Measurements from ENCODE around the gene CYB5R2. TPM values are rescaled to one million over a fixed set of nuclear protein-coding genes. Genes with fewer than 3 reads are reported as not detected.

Gene CYB5R2
- total RNA-seq, 2 experiments from 2014 or later = not detected

DNA sequence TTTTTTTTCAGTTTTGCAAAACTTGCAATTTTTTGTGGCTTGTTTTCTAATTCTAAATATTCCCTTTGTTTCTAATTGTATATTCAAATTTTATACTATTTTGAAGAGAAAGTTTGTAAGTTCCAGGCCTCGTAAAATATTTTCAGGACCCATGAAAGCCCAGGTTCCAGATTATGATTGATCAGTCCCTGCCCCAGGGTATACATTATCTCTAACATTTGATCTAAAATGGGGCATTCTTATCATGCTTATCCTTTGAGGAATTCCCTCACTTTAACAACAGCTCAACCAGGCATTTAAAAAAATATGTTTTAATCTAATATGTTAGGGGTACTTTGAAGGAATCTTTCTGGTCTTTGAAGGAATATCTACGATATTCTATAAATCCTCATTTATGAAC, 26.4 kb downstream of the CYB5R2 start:
- H3K36me3 ChIP-seq (ENCODE audit: insufficient read depth, low read length) = peaks cover 96% of the 10 kb centered on the region

DNA sequence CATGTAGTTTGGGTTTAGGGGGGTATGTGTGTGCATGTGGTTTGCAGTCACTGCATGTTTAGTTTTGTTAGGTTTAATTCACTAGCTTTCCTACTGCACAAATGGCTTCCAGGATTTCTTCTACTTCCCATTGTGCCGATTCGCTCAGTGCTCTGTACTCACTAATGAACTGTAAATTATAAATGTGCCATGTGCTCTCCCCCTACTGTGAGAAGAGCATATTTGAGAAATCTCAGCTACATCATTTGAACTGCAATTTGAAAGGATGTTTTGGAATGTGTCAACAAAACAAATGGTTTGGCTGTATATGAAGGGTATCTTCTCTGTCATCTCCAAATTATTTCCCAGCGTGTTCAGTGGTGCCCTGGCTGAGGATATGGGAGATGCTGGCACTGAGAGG, 28.1 kb downstream of the CYB5R2 start:
- POLR2A ChIA-PET = interaction anchor here (1.4 kb wide), 1 partner anchor 25 kb away, joined by 3 read pairs; no protein-coding TSS in a partner anchor
- no peak for DNase-seq (ENCODE audit: low spot score)
- Histone ChIP-seq H3K9me3 (ENCODE audit: low read length) (no peaks in the 10 kb centered on the region), H3K36me3 (ENCODE audit: insufficient read depth, low read length) (peaks cover 96% of the 10 kb centered on the region), H4K20me1 (ENCODE audit: insufficient read depth, low read length) (no peaks in the 10 kb centered on the region), H3K27ac (ENCODE audit: low read depth, low read length, poor library complexity, severe bottlenecking) (no peak overlapping the region), H3K4me1 (ENCODE audit: insufficient read depth, low read length, poor library complexity, severe bottlenecking) (no peaks in the 10 kb centered on the region), H3K4me2 (ENCODE audit: low read length) (no peak overlapping the region), H3K79me2 (ENCODE audit: insufficient read depth, low read depth, low read length) (no peaks in the 10 kb centered on the region), H3K4me3 (ENCODE audit: low read depth, low read length, poor library complexity, severe bottlenecking) (no peak overlapping the region), H2AFZ (ENCODE audit: low read length) (no peak overlapping the region), H3K9me2 (ENCODE audit: insufficient read depth, low read length) (no peaks in the 10 kb centered on the region)
- CTCF ChIA-PET (ENCODE audit: unreplicated experiment) = no interaction called here
- BruUV-seq (replicated peaks) = no TSS peak
- TF ChIP-seq EZH2phosphoT487 (IDR thresholded peaks at IDR 0.05; ENCODE audit: borderline replicate concordance, low read depth, low read length) = no peak
- TF ChIP-seq, protein P1, sequence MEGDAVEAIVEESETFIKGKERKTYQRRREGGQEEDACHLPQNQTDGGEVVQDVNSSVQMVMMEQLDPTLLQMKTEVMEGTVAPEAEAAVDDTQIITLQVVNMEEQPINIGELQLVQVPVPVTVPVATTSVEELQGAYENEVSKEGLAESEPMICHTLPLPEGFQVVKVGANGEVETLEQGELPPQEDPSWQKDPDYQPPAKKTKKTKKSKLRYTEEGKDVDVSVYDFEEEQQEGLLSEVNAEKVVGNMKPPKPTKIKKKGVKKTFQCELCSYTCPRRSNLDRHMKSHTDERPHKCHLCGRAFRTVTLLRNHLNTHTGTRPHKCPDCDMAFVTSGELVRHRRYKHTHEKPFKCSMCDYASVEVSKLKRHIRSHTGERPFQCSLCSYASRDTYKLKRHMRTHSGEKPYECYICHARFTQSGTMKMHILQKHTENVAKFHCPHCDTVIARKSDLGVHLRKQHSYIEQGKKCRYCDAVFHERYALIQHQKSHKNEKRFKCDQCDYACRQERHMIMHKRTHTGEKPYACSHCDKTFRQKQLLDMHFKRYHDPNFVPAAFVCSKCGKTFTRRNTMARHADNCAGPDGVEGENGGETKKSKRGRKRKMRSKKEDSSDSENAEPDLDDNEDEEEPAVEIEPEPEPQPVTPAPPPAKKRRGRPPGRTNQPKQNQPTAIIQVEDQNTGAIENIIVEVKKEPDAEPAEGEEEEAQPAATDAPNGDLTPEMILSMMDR (conservative IDR thresholded peaks at IDR 0.05; ENCODE audit: low read length) = no peak
- intact Hi-C loops (cut with micrococcal nuclease; ENCODE audit: unreplicated experiment) = no loop called here

More for the DNA sequence above, 26.4 kb downstream of the CYB5R2 start:
- no peak overlapping the region for H3K27ac ChIP-seq (ENCODE audit: low read depth, low read length, poor library complexity, severe bottlenecking)
- no peak overlapping the region for H3K4me3 ChIP-seq (ENCODE audit: low read depth, low read length, poor library complexity, severe bottlenecking)
- no peaks in the 10 kb centered on the region for H3K9me3 ChIP-seq (ENCODE audit: low read length)
- BruUV-seq (replicated peaks) = no TSS peak
- no peak for TF ChIP-seq EZH2phosphoT487 (IDR thresholded peaks at IDR 0.05; ENCODE audit: borderline replicate concordance, low read depth, low read length)
- TF ChIP-seq, protein P1 (conservative IDR thresholded peaks at IDR 0.05; ENCODE audit: low read length) = no peak
- intact Hi-C loops (cut with micrococcal nuclease; ENCODE audit: unreplicated experiment) = no loop called here
- ChIA-PET CTCF (ENCODE audit: unreplicated experiment) (no interaction called here), POLR2A (interaction anchor here (0.6 to 1.4 kb wide), 5 partner anchors 10 to 156 kb away, joined by 3 to 6 read pairs (median 3); no protein-coding TSS in a partner anchor)
- H2AFZ ChIP-seq (ENCODE audit: low read length) = no peak overlapping the region
- H3K9me2 ChIP-seq (ENCODE audit: insufficient read depth, low read length) = no peaks in the 10 kb centered on the region
- H3K4me2 ChIP-seq (ENCODE audit: low read length) = no peak overlapping the region
- H3K4me1 ChIP-seq (ENCODE audit: insufficient read depth, low read length, poor library complexity, severe bottlenecking) = no peaks in the 10 kb centered on the region
- no peak for DNase-seq (ENCODE audit: low spot score)
- no peaks in the 10 kb centered on the region for H4K20me1 ChIP-seq (ENCODE audit: insufficient read depth, low read length)
- no peaks in the 10 kb centered on the region for H3K79me2 ChIP-seq (ENCODE audit: insufficient read depth, low read depth, low read length)

DNA sequence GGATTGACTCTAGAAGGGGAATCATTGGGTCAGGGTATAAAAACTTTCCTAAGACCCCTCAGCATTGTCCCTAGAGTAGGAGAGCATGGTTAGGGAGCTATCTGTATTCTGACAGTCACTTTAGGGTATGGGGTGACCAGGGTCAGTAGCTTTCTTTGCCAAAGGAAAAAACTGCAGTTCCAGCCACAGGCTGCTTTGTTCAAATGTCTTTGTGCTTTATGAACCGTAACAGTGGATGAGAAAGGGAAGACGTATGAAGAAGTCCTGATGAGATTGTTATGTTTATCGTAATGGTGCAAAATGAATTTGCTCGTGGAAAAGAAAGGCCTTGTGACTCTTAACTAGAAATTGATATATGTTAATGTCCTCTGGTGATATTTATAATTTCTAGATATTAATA, 30.0 kb downstream of the CYB5R2 start:
- ChIA-PET CTCF (ENCODE audit: unreplicated experiment) (interaction anchor here (1.0 kb wide), 1 partner anchor 22 kb away, joined by 3 read pairs; no protein-coding TSS in a partner anchor), POLR2A (no interaction called here)
- intact Hi-C loops (cut with micrococcal nuclease; ENCODE audit: unreplicated experiment) = no loop called here
- no peak overlapping the region for H3K4me3 ChIP-seq (ENCODE audit: low read depth, low read length, poor library complexity, severe bottlenecking)
- H4K20me1 ChIP-seq (ENCODE audit: insufficient read depth, low read length) = no peaks in the 10 kb centered on the region
- no peak for DNase-seq (ENCODE audit: low spot score)
- no peaks in the 10 kb centered on the region for H3K9me3 ChIP-seq (ENCODE audit: low read length)
- no peak overlapping the region for H3K4me2 ChIP-seq (ENCODE audit: low read length)
- no peaks in the 10 kb centered on the region for H3K79me2 ChIP-seq (ENCODE audit: insufficient read depth, low read depth, low read length)
- no peak overlapping the region for H2AFZ ChIP-seq (ENCODE audit: low read length)
- H3K27ac ChIP-seq (ENCODE audit: low read depth, low read length, poor library complexity, severe bottlenecking) = no peak overlapping the region
- BruUV-seq (replicated peaks) = no TSS peak
- no peak for TF ChIP-seq EZH2phosphoT487 (IDR thresholded peaks at IDR 0.05; ENCODE audit: borderline replicate concordance, low read depth, low read length)
- TF ChIP-seq, protein P1 (conservative IDR thresholded peaks at IDR 0.05; ENCODE audit: low read length) = no peak
- H3K9me2 ChIP-seq (ENCODE audit: insufficient read depth, low read length) = no peaks in the 10 kb centered on the region
- H3K4me1 ChIP-seq (ENCODE audit: insufficient read depth, low read length, poor library complexity, severe bottlenecking) = peaks cover 14% of the 10 kb centered on the region
- H3K36me3 ChIP-seq (ENCODE audit: insufficient read depth, low read length) = peaks cover 96% of the 10 kb centered on the region

All from OCI-LY7 (cell line).